Stimulated activated CD4-positive, alpha-beta T cell treated with anti-CD3 and anti-CD28 coated beads, Interleukin-15, amount 100 ng/mL, for 24 hours (primary cell): ENCODE measurements around the gene CFAP161.
"Not testable (repeated sequence)": the region's sequence is repeated elsewhere in the genome, so short reads cannot be mapped to it uniquely, and the experiment has no call there.

ENCODE experiments used
- DNase-seq: peaks from one replicate; pipeline ENCODE4 v3.0.0-alpha.2; 2020

CFAP161 gene

GRCh38 chr15:81108427-81108826 is 25.6 kb upstream of the CFAP161 start:
- DNase-seq, result peak; percentile 31

GRCh38 chr15:81111018-81111417 is 23.1 kb upstream of the CFAP161 start:
- DNase-seq, result no peak

GRCh38 chr15:81111510-81112470 is 22.3 kb upstream of the CFAP161 start:
- DNase-seq, result no peak

- DNase-seq, result no peak
Observed at GRCh38 chr15:81113204-81113657, 20.8 kb upstream of the CFAP161 start.

- DNase-seq, result no peak
Observed at GRCh38 chr15:81113861-81114291, 20.2 kb upstream of the CFAP161 start.

GRCh38 chr15:81115054-81115939 is 18.8 kb upstream of the CFAP161 start:
- no peak for DNase-seq

GRCh38 chr15:81117136-81117535 is 16.9 kb upstream of the CFAP161 start:
- no peak for DNase-seq

- DNase-seq, result no peak
Observed at GRCh38 chr15:81117581-81117980, 16.5 kb upstream of the CFAP161 start.

- DNase-seq, result no peak
Observed at GRCh38 chr15:81118361-81118760, 15.7 kb upstream of the CFAP161 start.

GRCh38 chr15:81120069-81120468 is 14.0 kb upstream of the CFAP161 start:
- no peak for DNase-seq

- DNase-seq, result no peak
Observed at GRCh38 chr15:81126892-81127291, 7.2 kb upstream of the CFAP161 start.

GRCh38 chr15:81141478-81141877 is 7.4 kb downstream of the CFAP161 start:
- not testable (repeated sequence) for DNase-seq

GRCh38 chr15:81146006-81146405 is 11.9 kb downstream of the CFAP161 start:
- no peak for DNase-seq

GRCh38 chr15:81146466-81146865 is 12.4 kb downstream of the CFAP161 start:
- DNase-seq, result no peak

- no peak for DNase-seq
Observed at GRCh38 chr15:81151389-81151788, 17.3 kb downstream of the CFAP161 start.

GRCh38 chr15:81152339-81152738 is 18.3 kb downstream of the CFAP161 start:
- DNase-seq, result no peak

- DNase-seq, result no peak
Observed at GRCh38 chr15:81152799-81153198, 18.7 kb downstream of the CFAP161 start.

GRCh38 chr15:81155375-81156218 is 21.5 kb downstream of the CFAP161 start:
- DNase-seq, result no peak

GRCh38 chr15:81156324-81156723 is 22.3 kb downstream of the CFAP161 start:
- DNase-seq, result no peak

GRCh38 chr15:81157195-81157938 is 23.3 kb downstream of the CFAP161 start:
- DNase-seq, result no peak

- DNase-seq, result no peak
Observed at GRCh38 chr15:81157939-81158223, 23.8 kb downstream of the CFAP161 start.

- DNase-seq, result not testable (repeated sequence)
Observed at GRCh38 chr15:81158561-81158960, 24.5 kb downstream of the CFAP161 start.
